Spinal cord (tissue), 10 donors: ENCODE data around the gene MIER3. TPM values are rescaled to one million over a fixed set of nuclear protein-coding genes. Genes with fewer than 3 reads are reported as not detected.
"Not testable (repeated sequence)": the region's sequence is repeated elsewhere in the genome, so short reads cannot be mapped to it uniquely, and the experiment has no call there.

Source experiments
- DNase-seq, 6 donors: peaks; one replicate each; pipeline versions ENCODE4 v3.0.0 to v3.0.0-alpha.2; 2013 to 2015; ENCODE audit warnings: low spot score in 6 of 6, low read depth in 4 of 6
- H3K27ac ChIP-seq: one replicate; pipeline ENCODE4 v1.5.1; 2013; ENCODE audit warnings: low read depth, low read length, control low read depth
- H3K27me3 ChIP-seq: one replicate; pipeline ENCODE4 v1.6.1; 2013; ENCODE audit warnings: low read length; ENCODE audit not compliant: control insufficient read depth, insufficient read depth
- H3K36me3 ChIP-seq: one replicate; pipeline ENCODE4 v1.6.1; 2013; ENCODE audit warnings: low read length; ENCODE audit not compliant: control insufficient read depth, insufficient read depth
- H3K4me1 ChIP-seq: one replicate; pipeline ENCODE4 v1.6.1; 2013; ENCODE audit warnings: low read length; ENCODE audit not compliant: control insufficient read depth, insufficient read depth
- H3K4me3 ChIP-seq: one replicate; pipeline ENCODE4 v1.5.1; 2013; ENCODE audit warnings: low read depth, low read length, control low read depth
- H3K9me3 ChIP-seq: one replicate; pipeline ENCODE4 v1.6.1; 2013; ENCODE audit warnings: low read length; ENCODE audit not compliant: control insufficient read depth, insufficient read depth
- WGBS: methylation state at CpG from one replicate; pipeline ENCODE4 v1.1.5; 2013; ENCODE audit warnings: missing lambda C conversion rate; ENCODE audit not compliant: insufficient coverage; 5-methylcytosine and 5-hydroxymethylcytosine counted together
- polyA plus RNA-seq, 2 donors: library from polyadenylated mRNA; unstranded; fragments of 120-200 nt; gene quantifications; one replicate each; pipeline ENCODE4 v1.2.1, GENCODE V29; 2013; ENCODE audit not compliant: insufficient read length in 2 of 2
- total RNA-seq, 2 donors: library from RNA; depleted of rRNA in 1 of 2; stranded (reverse); fragments of 120-200 nt in 1 of 2; fragments of >200 nt in 1 of 2; gene quantifications; one replicate each; pipeline versions ENCODE4 v1.2.3 to v1.2.4, GENCODE V29; 2013 to 2014
- donor health status: healthy.

The MIER3 gene
- total and polyA plus RNA-seq, 4 donors: 17.5 to 42.6 (median 29.9) TPM

- WGBS: no CpG with 5 or more reads among the region's 1 CpG
- no peak for DNase-seq
- H3K9me3 ChIP-seq: no peaks in the 10 kb centered on the region
These were observed 31.9 kb upstream of the MIER3 start for GRCh38 chr5:56983593-56984361.

GRCh38 chr5:56981548-56982315 is 29.8 kb upstream of the MIER3 start:
- Histone ChIP-seq H3K36me3 (no peaks in the 10 kb centered on the region), H3K27me3 (no peaks in the 10 kb centered on the region), H3K27ac (no peak overlapping the region), H3K4me3 (no peak overlapping the region), H3K9me3 (no peaks in the 10 kb centered on the region), H3K4me1 (no peaks in the 10 kb centered on the region)
- no peak for DNase-seq
- WGBS: 75% methylated on average over 1 of the region's 4 CpGs

More at GRCh38 chr5:56983593-56984361, 31.9 kb upstream of the MIER3 start:
- Histone ChIP-seq H3K4me3 (no peak overlapping the region), H3K27ac (no peak overlapping the region), H3K27me3 (no peaks in the 10 kb centered on the region), H3K36me3 (no peaks in the 10 kb centered on the region), H3K4me1 (no peaks in the 10 kb centered on the region)

- Histone ChIP-seq H3K4me3 (no peak overlapping the region), H3K4me1 (no peaks in the 10 kb centered on the region), H3K27me3 (no peaks in the 10 kb centered on the region), H3K27ac (no peak overlapping the region), H3K36me3 (no peaks in the 10 kb centered on the region), H3K9me3 (no peaks in the 10 kb centered on the region)
- 76% methylated on average over 13 of the region's 13 CpGs for WGBS
- no peak for DNase-seq
These were observed 28.0 kb upstream of the MIER3 start for GRCh38 chr5:56979968-56980367.

GRCh38 chr5:56979526-56979925 is 27.6 kb upstream of the MIER3 start:
- H3K27ac ChIP-seq, H3K9me3 ChIP-seq, H3K36me3 ChIP-seq, H3K4me3 ChIP-seq, H3K27me3 ChIP-seq, DNase-seq, H3K4me1 ChIP-seq: not testable (repeated sequence)
- WGBS: 100% methylated on average over 2 of the region's 5 CpGs

GRCh38 chr5:56977822-56978221 is 25.9 kb upstream of the MIER3 start:
- WGBS: 93% methylated on average over 2 of the region's 2 CpGs
- Histone ChIP-seq H3K9me3 (no peaks in the 10 kb centered on the region), H3K4me1 (no peaks in the 10 kb centered on the region)

GRCh38 chr5:56977021-56977420 is 25.1 kb upstream of the MIER3 start:
- Histone ChIP-seq H3K4me3 (no peak overlapping the region), H3K27me3 (no peaks in the 10 kb centered on the region), H3K4me1 (no peaks in the 10 kb centered on the region), H3K9me3 (no peaks in the 10 kb centered on the region), H3K27ac (no peak overlapping the region), H3K36me3 (no peaks in the 10 kb centered on the region)
- WGBS: 100% methylated on average over 2 of the region's 3 CpGs
- no peak for DNase-seq

More at GRCh38 chr5:56977822-56978221, 25.9 kb upstream of the MIER3 start:
- no peak overlapping the region for H3K27ac ChIP-seq
- no peaks in the 10 kb centered on the region for H3K36me3 ChIP-seq
- no peaks in the 10 kb centered on the region for H3K27me3 ChIP-seq
- no peak for DNase-seq
- no peak overlapping the region for H3K4me3 ChIP-seq

GRCh38 chr5:56974241-56974640 is 22.3 kb upstream of the MIER3 start:
- H3K4me1 ChIP-seq: no peaks in the 10 kb centered on the region
- 80% methylated on average over 1 of the region's 2 CpGs for WGBS
- no peak for DNase-seq
- H3K4me3 ChIP-seq: no peak overlapping the region
- H3K36me3 ChIP-seq: no peaks in the 10 kb centered on the region
- no peaks in the 10 kb centered on the region for H3K27me3 ChIP-seq
- no peak overlapping the region for H3K27ac ChIP-seq
- H3K9me3 ChIP-seq: no peaks in the 10 kb centered on the region

- WGBS: 42% methylated on average over 6 of the region's 6 CpGs
- DNase-seq: no peak
- H3K27ac ChIP-seq: no peak overlapping the region
- H3K36me3 ChIP-seq: no peaks in the 10 kb centered on the region
- H3K4me1 ChIP-seq: no peaks in the 10 kb centered on the region
- H3K27me3 ChIP-seq: no peaks in the 10 kb centered on the region
- no peak overlapping the region for H3K4me3 ChIP-seq
- H3K9me3 ChIP-seq: no peaks in the 10 kb centered on the region
These were observed 21.6 kb upstream of the MIER3 start for GRCh38 chr5:56973473-56973872.

GRCh38 chr5:56971275-56971674 is 19.4 kb upstream of the MIER3 start:
- DNase-seq: no peak
- H3K36me3 ChIP-seq: no peaks in the 10 kb centered on the region
- WGBS: 83% methylated on average over 1 of the region's 3 CpGs
- no peak overlapping the region for H3K27ac ChIP-seq
- H3K4me1 ChIP-seq: no peaks in the 10 kb centered on the region
- H3K9me3 ChIP-seq: no peaks in the 10 kb centered on the region
- no peak overlapping the region for H3K4me3 ChIP-seq
- H3K27me3 ChIP-seq: no peaks in the 10 kb centered on the region

GRCh38 chr5:56964173-56964572 is 12.2 kb upstream of the MIER3 start:
- Histone ChIP-seq H3K9me3 (no peaks in the 10 kb centered on the region), H3K4me1 (no peaks in the 10 kb centered on the region), H3K4me3 (no peak overlapping the region), H3K27ac (no peak overlapping the region), H3K27me3 (no peaks in the 10 kb centered on the region), H3K36me3 (no peaks in the 10 kb centered on the region)
- no CpG with 5 or more reads among the region's 2 CpGs for WGBS
- no peak for DNase-seq
